GM23338 (cell line): ENCODE measurements around the gene ACY1. TPM values are rescaled to one million over a fixed set of nuclear protein-coding genes. Genes with fewer than 3 reads are reported as not detected.

Source experiments
- ATAC-seq: fragments of 200-7000 bp; cut with Tn5 transposase; 3 replicates; pipeline ENCODE4 v1.9.1; 2020
- DNase-seq: peaks from one replicate; pipeline ENCODE4 v3.0.0-alpha.2; 2015; ENCODE audit warnings: low spot score
- H2AFZ ChIP-seq: fragments of 200-600 bp; sonication (generic); 2 replicates; pipeline ENCODE4 v1.8.0; 2016; ENCODE audit warnings: antibody characterized with exemption, mild to moderate bottlenecking, moderate library complexity
- H3F3A ChIP-seq: fragments of 200-600 bp; sonication (generic); replicated peaks from 2 replicates; pipeline ENCODE4 v1.8.0; 2017; ENCODE audit warnings: antibody characterized with exemption, mixed run types, low read depth
- H3K27ac ChIP-seq: fragments of 200-600 bp; sonication (generic); 2 replicates; pipeline ENCODE4 v1.6.1; 2016; ENCODE audit warnings: low read depth
- H3K27me3 ChIP-seq: fragments of 200-600 bp; sonication (generic); 2 replicates; pipeline ENCODE4 v1.8.0; 2016; ENCODE audit warnings: mild to moderate bottlenecking, mixed run types, moderate library complexity; ENCODE audit not compliant: insufficient read depth
- H3K36me3 ChIP-seq: fragments of 200-600 bp; sonication (generic); 2 replicates; pipeline ENCODE4 v1.8.0; 2016; ENCODE audit warnings: mild to moderate bottlenecking; ENCODE audit not compliant: insufficient read depth
- H3K4me1 ChIP-seq: fragments of 200-600 bp; sonication (generic); 2 replicates; pipeline ENCODE4 v1.8.0; 2016; ENCODE audit warnings: mild to moderate bottlenecking, moderate library complexity; ENCODE audit not compliant: insufficient read depth
- H3K4me2 ChIP-seq: fragments of 200-600 bp; sonication (generic); 2 replicates; pipeline ENCODE4 v1.7.1; 2017; ENCODE audit warnings: mixed run types
- H3K4me3 ChIP-seq: fragments of 200-600 bp; sonication (generic); 2 replicates; pipeline ENCODE4 v1.6.1; 2016; ENCODE audit warnings: mixed run types
- H3K79me2 ChIP-seq: fragments of 200-600 bp; sonication (generic); replicated peaks from 2 replicates; pipeline ENCODE4 v1.8.0; 2017; ENCODE audit warnings: mild to moderate bottlenecking; ENCODE audit not compliant: insufficient read depth
- H3K9me2 ChIP-seq: fragments of 200-600 bp; sonication (generic); 2 replicates; pipeline ENCODE4 v1.8.0; 2017; ENCODE audit not compliant: insufficient read depth
- H4K20me1 ChIP-seq: fragments of 200-600 bp; sonication (generic); replicated peaks from 2 replicates; pipeline ENCODE4 v1.8.0; 2017; ENCODE audit warnings: mild to moderate bottlenecking; ENCODE audit not compliant: insufficient read depth
- H3K27ac Mint-ChIP-seq: 2 replicates; pipeline ENCODE4 v1.8.0; 2020; ENCODE audit warnings: inconsistent platforms, mild to moderate bottlenecking, moderate library complexity, mixed read lengths
- H3K27me3 Mint-ChIP-seq: 3 replicates; pipeline ENCODE4 v1.8.0; 2022; ENCODE audit warnings: low read depth, mild to moderate bottlenecking, moderate library complexity, mixed read lengths, inconsistent platforms; ENCODE audit not compliant: insufficient read depth, poor library complexity
- H3K36me3 Mint-ChIP-seq: 3 replicates; pipeline ENCODE4 v1.8.0; 2021; ENCODE audit warnings: low read depth, mild to moderate bottlenecking, inconsistent platforms, moderate library complexity, mixed read lengths
- H3K4me1 Mint-ChIP-seq: 3 replicates; pipeline ENCODE4 v1.8.0; 2020; ENCODE audit warnings: mild to moderate bottlenecking, inconsistent platforms, mixed read lengths
- H3K4me3 Mint-ChIP-seq: 3 replicates; pipeline ENCODE4 v1.8.0; 2021; ENCODE audit warnings: moderate library complexity, mild to moderate bottlenecking, inconsistent platforms, mixed read lengths
- H3K9me3 Mint-ChIP-seq: 3 replicates; pipeline ENCODE4 v1.8.0; 2020; ENCODE audit warnings: moderate library complexity, mild to moderate bottlenecking, inconsistent platforms, mixed read lengths
- EZH2phosphoT487 ChIP-seq: fragments of 200-600 bp; sonication (generic); IDR thresholded peaks from one replicate; pipeline ENCODE4 v1.8.1; 2018; ENCODE audit warnings: antibody characterized with exemption; ENCODE audit not compliant: unreplicated experiment
- JUNB ChIP-seq: IDR thresholded peaks from one replicate; pipeline ENCODE4 v1.6.1; 2016; ENCODE audit warnings: antibody characterized with exemption; ENCODE audit not compliant: unreplicated experiment
- NANOG ChIP-seq: IDR thresholded peaks from 2 replicates; pipeline ENCODE4 v1.6.1; 2016; ENCODE audit warnings: antibody characterized with exemption, borderline replicate concordance
- POLR2AphosphoS5 ChIP-seq: IDR thresholded peaks from 2 replicates; pipeline ENCODE4 v1.6.1; 2016; ENCODE audit warnings: antibody characterized with exemption, low read depth
- REST ChIP-seq: IDR thresholded peaks from one replicate; pipeline ENCODE4 v1.6.1; 2018; ENCODE audit warnings: antibody characterized with exemption; ENCODE audit not compliant: unreplicated experiment
- ZNF331 ChIP-seq: fragments of 250-450 bp; sonication (Bioruptor Pico); IDR thresholded peaks from 2 replicates; pipeline ENCODE4 v1.5.0; 2020; ENCODE audit warnings: low read depth, mild to moderate bottlenecking, moderate library complexity
- polyA plus RNA-seq: library from polyadenylated mRNA; unstranded; fragments of >200 nt; fragmentation: Nextera tagmentation; extraction: Ambion mirVana; gene quantifications from 2 replicates; pipeline ENCODE4 v1.2.1, GENCODE V29; 2016
- total RNA-seq: library from RNA; depleted of rRNA; stranded (reverse); fragments of >200 nt; shearing (Covaris generic); gene quantifications from 2 replicates; pipeline ENCODE4 v1.2.3, GENCODE V29; 2014
- TF ChIP-seq, protein P1 (sequence below), 2 experiments: fragments of 200-600 bp in 1 of 2; sonication (generic) in 1 of 2; conservative IDR thresholded peaks; 2 replicates each; pipeline versions ENCODE4 v1.5.1 to v1.6.1; 2016 to 2017; ENCODE audit warnings: antibody characterized with exemption in 2 of 2, low read depth in 2 of 2, mild to moderate bottlenecking in 2 of 2, moderate library complexity in 1 of 2
- TF ChIP-seq, protein P2 (sequence below): fragments of 250-450 bp; sonication (Bioruptor Pico); IDR thresholded peaks from 2 replicates; pipeline ENCODE4 v1.5.0; 2020; ENCODE audit warnings: mild to moderate bottlenecking, moderate library complexity

ACY1 gene
- total and polyA plus RNA-seq, 2 experiments from 2014 or later = 38.4 to 62.8 TPM

DNA sequence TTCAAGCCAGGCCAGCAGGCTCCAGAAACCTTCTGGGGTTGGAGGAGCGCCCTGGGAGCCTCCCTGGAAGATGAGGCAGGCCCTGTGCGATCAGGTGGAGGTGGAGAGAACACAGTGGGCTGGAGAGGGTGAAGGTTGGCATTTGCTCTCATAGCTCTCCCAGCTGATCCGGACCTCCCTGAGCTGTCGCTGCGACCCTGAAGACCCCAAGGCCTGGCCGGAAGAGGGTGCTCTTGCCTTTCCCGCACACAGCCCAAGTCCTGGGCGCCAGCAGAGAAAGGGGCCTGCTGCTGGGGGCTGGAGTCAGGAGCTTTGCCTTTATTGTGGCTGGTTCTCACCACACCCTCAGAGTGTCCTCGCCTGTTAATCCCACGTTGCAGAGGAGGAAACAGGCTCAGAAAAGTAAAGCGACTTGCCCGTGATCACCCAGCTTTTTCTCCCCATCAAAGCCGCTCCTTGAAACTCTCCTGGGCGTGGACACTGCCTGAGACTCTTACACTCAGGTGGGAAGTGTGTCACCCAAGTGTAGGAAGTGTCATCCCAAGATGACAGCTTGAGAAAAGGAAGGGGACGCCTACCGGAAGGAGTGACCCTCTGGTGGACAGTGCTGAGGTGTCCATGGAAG, 20.9 kb downstream of the ACY1 start:
- no peak for TF ChIP-seq JUNB
- no peak for TF ChIP-seq POLR2AphosphoS5
- TF ChIP-seq, protein P1, sequence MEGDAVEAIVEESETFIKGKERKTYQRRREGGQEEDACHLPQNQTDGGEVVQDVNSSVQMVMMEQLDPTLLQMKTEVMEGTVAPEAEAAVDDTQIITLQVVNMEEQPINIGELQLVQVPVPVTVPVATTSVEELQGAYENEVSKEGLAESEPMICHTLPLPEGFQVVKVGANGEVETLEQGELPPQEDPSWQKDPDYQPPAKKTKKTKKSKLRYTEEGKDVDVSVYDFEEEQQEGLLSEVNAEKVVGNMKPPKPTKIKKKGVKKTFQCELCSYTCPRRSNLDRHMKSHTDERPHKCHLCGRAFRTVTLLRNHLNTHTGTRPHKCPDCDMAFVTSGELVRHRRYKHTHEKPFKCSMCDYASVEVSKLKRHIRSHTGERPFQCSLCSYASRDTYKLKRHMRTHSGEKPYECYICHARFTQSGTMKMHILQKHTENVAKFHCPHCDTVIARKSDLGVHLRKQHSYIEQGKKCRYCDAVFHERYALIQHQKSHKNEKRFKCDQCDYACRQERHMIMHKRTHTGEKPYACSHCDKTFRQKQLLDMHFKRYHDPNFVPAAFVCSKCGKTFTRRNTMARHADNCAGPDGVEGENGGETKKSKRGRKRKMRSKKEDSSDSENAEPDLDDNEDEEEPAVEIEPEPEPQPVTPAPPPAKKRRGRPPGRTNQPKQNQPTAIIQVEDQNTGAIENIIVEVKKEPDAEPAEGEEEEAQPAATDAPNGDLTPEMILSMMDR (conservative IDR thresholded peaks at IDR 0.05; ENCODE audit: low read depth in 2 of 2) = peak; percentile 64 to 95
- Mint-ChIP-seq H3K27ac (no peak overlapping the region), H3K4me3 (no peak overlapping the region; the same call in 2 of the 3 replicates), H3K27me3 (peaks cover 22% of the 10 kb centered on the region), H3K9me3 (no peaks in the 10 kb centered on the region), H3K4me1 (peaks cover 60% of the 10 kb centered on the region), H3K36me3 (no peaks in the 10 kb centered on the region)
- H3K36me3 ChIP-seq = no peaks in the 10 kb centered on the region
- H3K27me3 ChIP-seq = no peaks in the 10 kb centered on the region
- peak; percentile 57 for ATAC-seq
- H4K20me1 ChIP-seq = no peaks in the 10 kb centered on the region
- H2AFZ ChIP-seq = no peak overlapping the region
- H3K9me2 ChIP-seq = no peaks in the 10 kb centered on the region
- no peak overlapping the region for H3K4me3 ChIP-seq
- no peaks in the 10 kb centered on the region for H3K79me2 ChIP-seq
- no peaks in the 10 kb centered on the region; the same call in 1 of the 2 replicates for H3F3A ChIP-seq
- no peak overlapping the region for H3K27ac ChIP-seq
- 0 out of 2 replicates have a peak overlapping the region, but pooled peaks have one; percentile 26 for H3K4me2 ChIP-seq
- peaks cover 30% of the 10 kb centered on the region; the same call in 1 of the 2 replicates for H3K4me1 ChIP-seq
- peak; percentile 81 for DNase-seq

DNA sequence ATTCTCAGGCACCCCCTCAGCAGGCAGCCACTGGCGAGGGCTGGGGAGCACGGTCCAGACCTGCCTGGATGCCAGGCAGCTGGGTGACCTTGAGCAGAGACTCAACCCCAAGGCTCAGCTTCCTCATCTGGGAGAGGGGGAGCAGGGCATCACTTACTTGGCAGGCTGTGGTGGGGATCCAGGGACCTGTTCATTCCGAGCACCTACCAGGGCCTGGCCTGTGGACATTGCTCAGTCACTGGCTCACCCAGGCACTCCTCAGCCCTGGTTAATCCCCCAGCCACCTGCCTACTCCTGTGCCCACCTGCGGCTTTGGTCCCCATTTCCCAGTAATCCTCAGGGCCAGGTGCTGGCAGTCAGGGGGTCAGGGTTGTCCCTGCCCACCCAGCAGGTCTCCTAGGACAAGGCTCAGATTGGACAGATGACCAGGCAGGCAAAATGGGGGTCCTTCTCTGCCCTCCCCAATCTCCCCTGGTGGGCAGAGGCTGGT, 21.6 kb downstream of the ACY1 start:
- TF ChIP-seq REST (no peak), ZNF331 (CRISPR knock-in tag) (no peak), EZH2phosphoT487 (no peak), NANOG (no peak), POLR2AphosphoS5 (no peak)
- TF ChIP-seq, protein P2, sequence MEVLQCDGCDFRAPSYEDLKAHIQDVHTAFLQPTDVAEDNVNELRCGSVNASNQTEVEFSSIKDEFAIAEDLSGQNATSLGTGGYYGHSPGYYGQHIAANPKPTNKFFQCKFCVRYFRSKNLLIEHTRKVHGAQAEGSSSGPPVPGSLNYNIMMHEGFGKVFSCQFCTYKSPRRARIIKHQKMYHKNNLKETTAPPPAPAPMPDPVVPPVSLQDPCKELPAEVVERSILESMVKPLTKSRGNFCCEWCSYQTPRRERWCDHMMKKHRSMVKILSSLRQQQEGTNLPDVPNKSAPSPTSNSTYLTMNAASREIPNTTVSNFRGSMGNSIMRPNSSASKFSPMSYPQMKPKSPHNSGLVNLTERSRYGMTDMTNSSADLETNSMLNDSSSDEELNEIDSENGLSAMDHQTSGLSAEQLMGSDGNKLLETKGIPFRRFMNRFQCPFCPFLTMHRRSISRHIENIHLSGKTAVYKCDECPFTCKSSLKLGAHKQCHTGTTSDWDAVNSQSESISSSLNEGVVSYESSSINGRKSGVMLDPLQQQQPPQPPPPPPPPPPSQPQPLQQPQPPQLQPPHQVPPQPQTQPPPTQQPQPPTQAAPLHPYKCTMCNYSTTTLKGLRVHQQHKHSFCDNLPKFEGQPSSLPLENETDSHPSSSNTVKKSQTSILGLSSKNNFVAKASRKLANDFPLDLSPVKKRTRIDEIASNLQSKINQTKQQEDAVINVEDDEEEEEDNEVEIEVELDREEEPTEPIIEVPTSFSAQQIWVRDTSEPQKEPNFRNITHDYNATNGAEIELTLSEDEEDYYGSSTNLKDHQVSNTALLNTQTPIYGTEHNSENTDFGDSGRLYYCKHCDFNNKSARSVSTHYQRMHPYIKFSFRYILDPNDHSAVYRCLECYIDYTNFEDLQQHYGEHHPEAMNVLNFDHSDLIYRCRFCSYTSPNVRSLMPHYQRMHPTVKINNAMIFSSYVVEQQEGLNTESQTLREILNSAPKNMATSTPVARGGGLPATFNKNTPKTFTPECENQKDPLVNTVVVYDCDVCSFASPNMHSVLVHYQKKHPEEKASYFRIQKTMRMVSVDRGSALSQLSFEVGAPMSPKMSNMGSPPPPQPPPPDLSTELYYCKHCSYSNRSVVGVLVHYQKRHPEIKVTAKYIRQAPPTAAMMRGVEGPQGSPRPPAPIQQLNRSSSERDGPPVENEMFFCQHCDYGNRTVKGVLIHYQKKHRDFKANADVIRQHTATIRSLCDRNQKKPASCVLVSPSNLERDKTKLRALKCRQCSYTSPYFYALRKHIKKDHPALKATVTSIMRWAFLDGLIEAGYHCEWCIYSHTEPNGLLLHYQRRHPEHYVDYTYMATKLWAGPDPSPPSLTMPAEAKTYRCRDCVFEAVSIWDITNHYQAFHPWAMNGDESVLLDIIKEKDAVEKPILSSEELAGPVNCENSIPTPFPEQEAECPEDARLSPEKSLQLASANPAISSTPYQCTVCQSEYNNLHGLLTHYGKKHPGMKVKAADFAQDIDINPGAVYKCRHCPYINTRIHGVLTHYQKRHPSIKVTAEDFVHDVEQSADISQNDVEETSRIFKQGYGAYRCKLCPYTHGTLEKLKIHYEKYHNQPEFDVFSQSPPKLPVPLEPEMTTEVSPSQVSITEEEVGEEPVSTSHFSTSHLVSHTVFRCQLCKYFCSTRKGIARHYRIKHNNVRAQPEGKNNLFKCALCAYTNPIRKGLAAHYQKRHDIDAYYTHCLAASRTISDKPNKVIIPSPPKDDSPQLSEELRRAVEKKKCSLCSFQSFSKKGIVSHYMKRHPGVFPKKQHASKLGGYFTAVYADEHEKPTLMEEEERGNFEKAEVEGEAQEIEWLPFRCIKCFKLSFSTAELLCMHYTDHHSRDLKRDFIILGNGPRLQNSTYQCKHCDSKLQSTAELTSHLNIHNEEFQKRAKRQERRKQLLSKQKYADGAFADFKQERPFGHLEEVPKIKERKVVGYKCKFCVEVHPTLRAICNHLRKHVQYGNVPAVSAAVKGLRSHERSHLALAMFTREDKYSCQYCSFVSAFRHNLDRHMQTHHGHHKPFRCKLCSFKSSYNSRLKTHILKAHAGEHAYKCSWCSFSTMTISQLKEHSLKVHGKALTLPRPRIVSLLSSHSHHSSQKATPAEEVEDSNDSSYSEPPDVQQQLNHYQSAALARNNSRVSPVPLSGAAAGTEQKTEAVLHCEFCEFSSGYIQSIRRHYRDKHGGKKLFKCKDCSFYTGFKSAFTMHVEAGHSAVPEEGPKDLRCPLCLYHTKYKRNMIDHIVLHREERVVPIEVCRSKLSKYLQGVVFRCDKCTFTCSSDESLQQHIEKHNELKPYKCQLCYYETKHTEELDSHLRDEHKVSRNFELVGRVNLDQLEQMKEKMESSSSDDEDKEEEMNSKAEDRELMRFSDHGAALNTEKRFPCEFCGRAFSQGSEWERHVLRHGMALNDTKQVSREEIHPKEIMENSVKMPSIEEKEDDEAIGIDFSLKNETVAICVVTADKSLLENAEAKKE (CRISPR knock-in tag) = no peak
- Histone ChIP-seq H3K4me2 (peak overlapping the region; percentile 73; the same call in 1 of the 2 replicates), H3K36me3 (no peaks in the 10 kb centered on the region), H3K4me3 (peak overlapping the region; percentile 47; the same call in 1 of the 2 replicates), H3K79me2 (no peaks in the 10 kb centered on the region), H3K27ac (no peak overlapping the region), H3K27me3 (no peaks in the 10 kb centered on the region), H2AFZ (peak overlapping the region; percentile 91), H3F3A (no peaks in the 10 kb centered on the region; the same call in 1 of the 2 replicates), H3K4me1 (peaks cover 30% of the 10 kb centered on the region; the same call in 1 of the 2 replicates), H4K20me1 (no peaks in the 10 kb centered on the region), H3K9me2 (no peaks in the 10 kb centered on the region)
- DNase-seq (no peak), ATAC-seq (no peak)
- peak overlapping the region; percentile 59; the same call in 2 of the 3 replicates for H3K4me3 Mint-ChIP-seq
- no peaks in the 10 kb centered on the region for H3K9me3 Mint-ChIP-seq
- no peaks in the 10 kb centered on the region for H3K36me3 Mint-ChIP-seq
- H3K4me1 Mint-ChIP-seq = peaks cover 60% of the 10 kb centered on the region
- peaks cover 22% of the 10 kb centered on the region for H3K27me3 Mint-ChIP-seq
- no peak overlapping the region for H3K27ac Mint-ChIP-seq
